ENCODE measurements around the gene BMP7.

DNA sequence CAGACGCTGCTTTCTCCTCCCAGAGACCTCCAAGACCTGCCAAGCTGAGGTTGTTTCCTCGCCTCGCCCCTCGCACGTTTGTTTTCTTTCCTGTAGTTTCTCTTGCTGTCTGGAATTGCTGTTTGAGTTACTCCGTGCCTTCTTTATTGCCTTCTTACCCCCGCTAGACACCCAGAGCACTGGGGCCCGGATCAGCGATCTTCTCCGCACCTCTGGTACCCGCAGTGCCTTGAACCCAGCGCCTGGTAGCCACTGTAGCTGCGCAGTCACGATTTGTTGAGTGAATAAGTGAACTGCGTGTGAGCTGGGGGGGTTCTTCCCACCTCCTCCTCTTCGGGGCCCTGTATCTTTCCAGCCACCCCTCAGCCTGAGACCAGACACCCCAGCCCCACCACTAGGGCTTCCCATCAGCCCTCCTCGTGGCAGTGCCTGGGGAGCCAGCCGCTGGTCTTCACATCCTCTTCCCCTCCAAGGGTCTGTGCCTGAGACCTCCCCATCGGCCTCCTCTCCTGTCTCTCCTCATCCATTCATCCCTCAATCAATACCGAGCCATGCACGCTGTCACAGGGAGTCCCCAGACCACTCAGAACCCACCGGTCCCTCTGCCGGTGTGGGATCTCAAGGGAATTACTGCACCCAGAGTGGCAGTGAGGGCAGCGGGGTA lies 849 bp upstream of the BMP7 start:
- TF ChIP-seq, protein P1, sequence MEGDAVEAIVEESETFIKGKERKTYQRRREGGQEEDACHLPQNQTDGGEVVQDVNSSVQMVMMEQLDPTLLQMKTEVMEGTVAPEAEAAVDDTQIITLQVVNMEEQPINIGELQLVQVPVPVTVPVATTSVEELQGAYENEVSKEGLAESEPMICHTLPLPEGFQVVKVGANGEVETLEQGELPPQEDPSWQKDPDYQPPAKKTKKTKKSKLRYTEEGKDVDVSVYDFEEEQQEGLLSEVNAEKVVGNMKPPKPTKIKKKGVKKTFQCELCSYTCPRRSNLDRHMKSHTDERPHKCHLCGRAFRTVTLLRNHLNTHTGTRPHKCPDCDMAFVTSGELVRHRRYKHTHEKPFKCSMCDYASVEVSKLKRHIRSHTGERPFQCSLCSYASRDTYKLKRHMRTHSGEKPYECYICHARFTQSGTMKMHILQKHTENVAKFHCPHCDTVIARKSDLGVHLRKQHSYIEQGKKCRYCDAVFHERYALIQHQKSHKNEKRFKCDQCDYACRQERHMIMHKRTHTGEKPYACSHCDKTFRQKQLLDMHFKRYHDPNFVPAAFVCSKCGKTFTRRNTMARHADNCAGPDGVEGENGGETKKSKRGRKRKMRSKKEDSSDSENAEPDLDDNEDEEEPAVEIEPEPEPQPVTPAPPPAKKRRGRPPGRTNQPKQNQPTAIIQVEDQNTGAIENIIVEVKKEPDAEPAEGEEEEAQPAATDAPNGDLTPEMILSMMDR (IDR thresholded peaks at IDR 0.05), result no peak
- no peak for TF ChIP-seq EP300 (IDR thresholded peaks at IDR 0.05)
- TF ChIP-seq POLR2AphosphoS5 (IDR thresholded peaks at IDR 0.05), result no peak
- TF ChIP-seq POLR2A (IDR thresholded peaks at IDR 0.05), result no peak

All from sigmoid colon (tissue), 4 donors.